ENCODE measurements around the gene DHCR7.

GRCh38 chr11:71474771-71475483 is 26.7 kb upstream of the DHCR7 start:
- TF ChIP-seq, protein P1, sequence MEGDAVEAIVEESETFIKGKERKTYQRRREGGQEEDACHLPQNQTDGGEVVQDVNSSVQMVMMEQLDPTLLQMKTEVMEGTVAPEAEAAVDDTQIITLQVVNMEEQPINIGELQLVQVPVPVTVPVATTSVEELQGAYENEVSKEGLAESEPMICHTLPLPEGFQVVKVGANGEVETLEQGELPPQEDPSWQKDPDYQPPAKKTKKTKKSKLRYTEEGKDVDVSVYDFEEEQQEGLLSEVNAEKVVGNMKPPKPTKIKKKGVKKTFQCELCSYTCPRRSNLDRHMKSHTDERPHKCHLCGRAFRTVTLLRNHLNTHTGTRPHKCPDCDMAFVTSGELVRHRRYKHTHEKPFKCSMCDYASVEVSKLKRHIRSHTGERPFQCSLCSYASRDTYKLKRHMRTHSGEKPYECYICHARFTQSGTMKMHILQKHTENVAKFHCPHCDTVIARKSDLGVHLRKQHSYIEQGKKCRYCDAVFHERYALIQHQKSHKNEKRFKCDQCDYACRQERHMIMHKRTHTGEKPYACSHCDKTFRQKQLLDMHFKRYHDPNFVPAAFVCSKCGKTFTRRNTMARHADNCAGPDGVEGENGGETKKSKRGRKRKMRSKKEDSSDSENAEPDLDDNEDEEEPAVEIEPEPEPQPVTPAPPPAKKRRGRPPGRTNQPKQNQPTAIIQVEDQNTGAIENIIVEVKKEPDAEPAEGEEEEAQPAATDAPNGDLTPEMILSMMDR (IDR thresholded peaks at IDR 0.05): no peak
- no peak for TF ChIP-seq EZH2phosphoT487 (IDR thresholded peaks at IDR 0.05)
